Renal cortical epithelial cell (primary cell): Measurements from ENCODE around the gene ATP2B3. TPM values are rescaled to one million over a fixed set of nuclear protein-coding genes. Genes with fewer than 3 reads are reported as not detected.

ENCODE experiments used
- DNase-seq: peaks from one replicate; pipeline ENCODE4 v3.0.0-alpha.2; 2011; ENCODE audit warnings: low read depth
- total RNA-seq: library from RNA; depleted of rRNA; stranded (reverse); fragments of >200 nt; gene quantifications from 2 replicates; pipeline ENCODE4 v1.2.3, GENCODE V29; 2014

Gene ATP2B3
- total RNA-seq: 0.05 TPM in 1 of 2 replicates, not detected in the other

GRCh38 chrX:153517423-153517822 lies at the start of gene ATP2B3:
Gene ATP2B3, plus strand, starts transcription at chrX:153517642. Its CDS starts 18,606 bp downstream, at chrX:153536248.
- no peak for DNase-seq

- no peak for DNase-seq
Measured at GRCh38 chrX:153468008-153468580, 49.3 kb upstream of the ATP2B3 start.

- DNase-seq: no peak
Measured at GRCh38 chrX:153469811-153470410, 47.5 kb upstream of the ATP2B3 start.

GRCh38 chrX:153470411-153471363 lies 46.8 kb upstream of the ATP2B3 start, which contains the start of gene HAUS7:
Gene HAUS7, minus strand, starts transcription at chrX:153470576. Its CDS starts 19 bp downstream, at chrX:153470557.
- peak; percentile 63 for DNase-seq

GRCh38 chrX:153471663-153472280 lies 45.7 kb upstream of the ATP2B3 start:
- DNase-seq: no peak

DNA sequence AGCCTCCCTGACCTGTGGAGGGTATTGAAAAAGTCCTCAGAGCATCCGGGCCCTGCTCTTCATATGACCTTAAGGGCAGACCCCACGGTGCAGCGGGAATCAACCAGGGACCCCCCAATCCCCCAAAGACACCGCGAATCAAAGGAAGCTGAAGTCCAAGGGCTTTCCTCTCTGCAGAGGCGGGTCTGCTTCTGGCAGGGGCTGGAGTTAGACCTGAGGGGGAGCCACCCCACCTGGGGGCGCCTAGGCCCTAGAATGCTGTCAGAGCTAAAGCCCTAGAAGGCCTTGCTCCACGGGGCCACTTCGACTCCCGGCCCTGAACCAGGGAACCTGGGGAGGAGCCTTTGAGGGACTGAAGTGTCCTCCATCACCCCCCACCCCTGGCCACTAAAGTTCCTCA lies 44.3 kb upstream of the ATP2B3 start:
- no peak for DNase-seq

DNA sequence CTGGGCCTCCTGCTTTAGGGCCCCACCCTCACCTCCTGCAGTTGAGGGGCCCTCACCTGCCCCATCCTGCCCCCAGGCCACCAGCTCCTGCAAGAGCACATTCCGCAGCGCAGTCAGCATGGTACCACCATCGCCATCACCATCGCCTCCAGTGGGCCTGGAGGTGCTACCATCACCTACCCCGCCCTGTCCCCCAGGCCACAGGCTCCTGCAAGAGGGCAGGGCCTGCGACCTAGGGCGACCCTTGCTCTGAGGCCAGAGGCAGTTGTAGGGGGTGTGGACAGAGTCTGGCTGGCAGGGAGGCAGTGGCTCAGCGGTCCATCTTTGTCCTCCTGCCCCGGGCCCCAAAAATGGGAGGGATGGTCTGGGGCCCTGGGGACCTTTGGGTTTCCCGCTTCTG lies 43.2 kb upstream of the ATP2B3 start:
- no peak for DNase-seq

DNA sequence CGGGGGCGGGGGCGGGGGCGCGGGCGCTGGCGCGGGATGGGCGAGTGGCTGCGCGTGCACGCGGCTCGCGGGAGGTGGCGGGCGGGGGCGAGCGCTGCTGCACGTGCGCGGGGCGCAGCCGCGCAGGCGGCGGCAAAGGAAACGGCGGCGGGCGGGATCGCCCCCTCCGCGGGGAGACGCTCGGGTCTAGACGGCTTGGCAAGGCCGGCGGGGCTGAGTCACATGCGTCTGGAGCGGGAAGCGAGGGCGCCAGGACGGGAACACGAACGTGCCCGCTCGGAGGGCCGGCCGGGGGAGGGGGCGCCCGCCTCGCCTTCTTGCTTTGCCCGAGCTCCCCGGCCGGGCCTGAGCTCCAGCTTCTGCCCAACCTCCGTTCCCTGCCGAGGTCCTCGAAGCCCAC lies 42.7 kb upstream of the ATP2B3 start:
- DNase-seq: no peak

GRCh38 chrX:153475271-153475670 lies 42.2 kb upstream of the ATP2B3 start:
- no peak for DNase-seq

GRCh38 chrX:153475751-153476281 lies 41.6 kb upstream of the ATP2B3 start:
- DNase-seq: no peak

DNA sequence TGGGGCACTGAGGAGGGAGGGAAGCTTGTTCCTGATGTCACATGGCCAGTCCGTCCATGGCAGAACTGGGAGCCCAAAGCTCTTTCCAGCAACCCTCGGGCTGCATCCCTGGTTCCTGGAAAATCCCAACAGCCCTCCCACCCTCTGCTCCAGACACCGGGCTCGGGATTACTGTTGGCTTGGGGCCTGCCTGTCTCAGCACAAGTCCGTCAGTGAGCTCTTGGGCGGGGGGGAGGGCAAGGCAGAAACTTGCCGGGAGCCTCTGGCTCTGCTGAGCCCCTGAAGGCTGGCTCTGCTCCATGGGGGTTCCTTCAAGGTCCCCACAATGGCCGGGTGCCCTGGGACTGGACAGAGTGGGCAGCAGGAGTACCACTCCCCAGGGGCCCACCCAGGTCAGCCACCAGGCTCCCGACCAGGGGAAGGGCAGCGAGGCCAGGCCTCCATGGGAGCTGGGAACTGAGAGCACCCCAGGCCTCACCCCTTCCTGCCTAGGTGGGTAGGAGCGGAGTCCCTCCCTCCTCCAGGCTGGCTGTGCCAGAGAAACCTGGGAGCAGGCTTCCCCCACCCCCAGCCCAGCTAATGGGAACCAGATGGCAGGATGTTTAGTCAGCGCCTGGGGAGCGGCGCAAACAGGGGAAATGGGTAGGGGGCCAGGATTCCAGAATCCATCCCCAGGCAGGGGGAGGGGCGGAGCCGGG lies 40.6 kb upstream of the ATP2B3 start:
- no peak for DNase-seq

DNA sequence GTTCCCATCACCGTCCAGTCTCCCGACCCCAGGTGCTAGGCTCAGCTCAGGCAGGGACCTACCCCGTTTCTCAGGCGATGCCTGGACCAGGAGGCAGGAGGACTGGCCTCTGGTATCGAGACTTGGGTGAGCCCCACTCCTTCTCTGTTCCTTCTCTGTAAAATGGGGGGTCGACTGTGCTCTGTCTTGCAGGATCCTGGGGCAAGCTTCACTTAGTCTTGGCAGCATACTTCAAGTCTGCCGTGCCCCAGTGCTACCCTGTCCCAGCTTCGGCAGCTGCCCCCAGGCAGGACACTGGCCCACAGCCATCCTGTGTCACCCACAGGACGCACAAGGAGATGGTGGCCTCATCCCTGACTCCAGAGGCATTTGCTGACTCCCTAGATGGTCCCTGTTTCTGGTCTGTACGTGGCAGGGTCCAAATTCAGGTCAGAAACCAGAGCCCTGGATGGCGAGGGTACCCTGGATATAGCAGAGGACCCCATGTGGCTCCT lies 40.0 kb upstream of the ATP2B3 start:
- no peak for DNase-seq

GRCh38 chrX:153477901-153478300 lies 39.5 kb upstream of the ATP2B3 start:
- DNase-seq: no peak

- DNase-seq: no peak
Measured at GRCh38 chrX:153478746-153479145, 38.7 kb upstream of the ATP2B3 start.

GRCh38 chrX:153481043-153481442 lies 36.4 kb upstream of the ATP2B3 start:
- DNase-seq: no peak

DNA sequence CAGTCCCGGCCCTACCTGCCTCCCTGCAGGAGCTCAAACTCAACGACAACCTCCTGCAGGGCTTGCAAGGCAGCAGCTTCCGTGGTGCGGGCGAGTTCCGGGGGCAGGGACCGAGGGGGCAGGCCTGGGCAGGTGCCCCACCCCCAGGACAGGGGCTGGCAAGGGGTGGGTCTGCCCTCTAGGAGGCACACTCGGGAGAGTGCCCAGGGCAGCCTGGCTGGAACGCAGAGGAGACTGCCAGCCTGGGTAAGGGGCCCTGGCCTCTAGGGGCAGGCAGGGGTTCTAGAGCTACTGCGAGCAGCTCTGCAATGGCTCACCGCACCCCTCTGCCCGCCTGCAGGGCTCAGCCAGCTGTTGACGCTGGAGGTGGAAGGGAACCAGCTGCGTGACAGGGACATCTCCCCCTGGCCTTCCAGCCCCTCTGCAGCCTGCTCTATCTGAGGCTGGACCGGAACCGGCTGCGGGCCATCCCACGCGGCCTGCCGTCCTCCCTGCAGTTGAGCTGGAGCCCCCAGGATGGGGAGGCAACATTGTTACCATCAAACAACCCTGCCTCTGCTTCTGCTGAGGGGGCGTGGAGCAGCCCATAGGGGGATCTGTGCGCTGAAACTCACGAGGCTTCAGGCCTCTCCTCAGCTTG lies 34.9 kb upstream of the ATP2B3 start:
- DNase-seq: no peak

DNA sequence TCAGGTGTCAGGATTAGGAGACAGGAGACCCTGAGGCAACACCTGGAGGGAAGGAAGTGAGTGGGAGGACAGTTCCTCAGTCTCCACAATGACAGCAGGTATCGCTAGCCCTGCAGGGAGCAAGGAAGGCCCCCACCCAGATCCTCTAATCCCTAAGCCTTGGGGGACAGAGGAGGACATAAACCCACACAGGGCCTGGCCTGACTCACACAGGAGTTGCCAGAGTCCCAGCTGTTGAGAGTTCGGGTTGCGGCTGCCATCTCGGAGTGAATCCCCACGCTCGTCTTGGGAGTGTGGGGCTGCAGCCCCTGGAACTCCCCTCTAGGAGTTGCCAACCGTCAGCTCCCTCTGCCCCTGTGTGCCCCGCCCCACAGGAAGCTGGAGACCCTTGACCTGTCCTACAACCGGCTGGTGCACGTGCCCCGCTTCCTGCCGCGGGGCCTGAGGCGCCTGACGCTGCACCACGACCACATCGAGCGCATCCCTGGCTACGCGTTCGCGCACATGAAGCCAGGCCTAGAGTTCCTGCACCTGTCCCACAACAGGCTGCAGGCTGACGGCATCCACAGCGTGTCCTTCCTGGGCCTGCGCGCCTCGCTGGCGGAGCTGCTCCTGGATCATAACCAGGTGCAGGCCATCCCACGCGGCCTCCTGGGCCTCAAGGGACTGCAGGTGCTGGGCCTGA lies 31.9 kb upstream of the ATP2B3 start:
- no peak for DNase-seq

DNA sequence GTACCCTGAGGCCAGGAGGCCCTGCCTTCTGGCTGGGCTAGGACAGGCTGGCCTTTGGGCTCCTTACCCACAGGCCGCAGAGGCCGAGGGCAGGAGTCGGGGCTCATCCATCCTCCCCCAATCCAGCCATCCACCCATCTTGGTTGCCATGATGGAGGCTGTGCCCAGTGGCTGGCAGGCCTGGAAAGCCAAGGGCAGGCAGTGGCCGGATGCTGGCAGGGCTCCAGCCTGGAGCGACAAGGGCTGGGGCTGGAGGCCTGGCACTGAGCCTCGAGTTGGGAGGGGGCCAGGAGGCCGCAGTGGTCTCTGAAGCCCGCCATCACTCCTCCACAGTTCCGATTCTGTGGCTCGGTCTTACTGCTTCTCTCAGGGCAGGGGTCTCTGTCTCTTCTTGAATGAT lies 31.3 kb upstream of the ATP2B3 start:
- DNase-seq: no peak

- no peak for DNase-seq
Measured at GRCh38 chrX:153487590-153488071, 29.8 kb upstream of the ATP2B3 start.
